Measurements from ENCODE around the gene OR5H6. TPM values are rescaled to one million over a fixed set of nuclear protein-coding genes. Genes with fewer than 3 reads are reported as not detected.

The OR5H6 gene
- total RNA-seq, 4 donors from 2014 or later = not detected

DNA sequence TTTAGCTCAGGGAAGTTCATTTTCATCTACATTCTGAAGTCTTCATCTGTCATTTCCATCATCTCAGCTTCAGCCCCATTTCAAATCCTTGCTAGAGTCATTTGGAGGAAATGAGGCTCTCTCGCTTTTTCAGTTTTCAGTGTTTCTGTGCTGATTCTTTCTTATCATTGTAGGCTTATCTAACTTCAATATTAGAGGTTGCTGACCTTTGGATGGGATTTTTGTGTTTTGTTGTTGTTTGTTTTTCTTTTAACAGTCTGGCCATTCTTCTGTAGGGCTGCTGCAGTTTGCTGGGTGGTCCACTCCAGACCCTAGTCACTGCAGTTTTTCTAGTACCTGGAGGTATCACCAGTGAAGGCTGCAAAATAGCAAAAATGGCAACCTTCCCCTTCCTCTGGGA is 26.9 kb downstream of the OR5H6 start:
- DNase-seq = no peak
- in situ Hi-C loops (cut with MboI; ENCODE audit: low sequenced_read_pairs in 4 of 4) = no loop called here
- no peak for ATAC-seq
- TF ChIP-seq POLR2A (IDR thresholded peaks at IDR 0.05) = no peak
- TF ChIP-seq, protein P1, sequence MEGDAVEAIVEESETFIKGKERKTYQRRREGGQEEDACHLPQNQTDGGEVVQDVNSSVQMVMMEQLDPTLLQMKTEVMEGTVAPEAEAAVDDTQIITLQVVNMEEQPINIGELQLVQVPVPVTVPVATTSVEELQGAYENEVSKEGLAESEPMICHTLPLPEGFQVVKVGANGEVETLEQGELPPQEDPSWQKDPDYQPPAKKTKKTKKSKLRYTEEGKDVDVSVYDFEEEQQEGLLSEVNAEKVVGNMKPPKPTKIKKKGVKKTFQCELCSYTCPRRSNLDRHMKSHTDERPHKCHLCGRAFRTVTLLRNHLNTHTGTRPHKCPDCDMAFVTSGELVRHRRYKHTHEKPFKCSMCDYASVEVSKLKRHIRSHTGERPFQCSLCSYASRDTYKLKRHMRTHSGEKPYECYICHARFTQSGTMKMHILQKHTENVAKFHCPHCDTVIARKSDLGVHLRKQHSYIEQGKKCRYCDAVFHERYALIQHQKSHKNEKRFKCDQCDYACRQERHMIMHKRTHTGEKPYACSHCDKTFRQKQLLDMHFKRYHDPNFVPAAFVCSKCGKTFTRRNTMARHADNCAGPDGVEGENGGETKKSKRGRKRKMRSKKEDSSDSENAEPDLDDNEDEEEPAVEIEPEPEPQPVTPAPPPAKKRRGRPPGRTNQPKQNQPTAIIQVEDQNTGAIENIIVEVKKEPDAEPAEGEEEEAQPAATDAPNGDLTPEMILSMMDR (IDR thresholded peaks at IDR 0.05 in 4 of 5, conservative IDR thresholded peaks at IDR 0.05 in 1 of 5) = no peak
- Histone ChIP-seq H3K36me3 (no peaks in the 10 kb centered on the region), H3K4me3 (no peak overlapping the region), H3K4me1 (no peaks in the 10 kb centered on the region), H3K27me3 (no peaks in the 10 kb centered on the region), H3K9me3 (no peaks in the 10 kb centered on the region), H3K27ac (no peak overlapping the region)
- intact Hi-C loops (cut with DNase I; ENCODE audit: low total_unique reads) = no loop called here

DNA sequence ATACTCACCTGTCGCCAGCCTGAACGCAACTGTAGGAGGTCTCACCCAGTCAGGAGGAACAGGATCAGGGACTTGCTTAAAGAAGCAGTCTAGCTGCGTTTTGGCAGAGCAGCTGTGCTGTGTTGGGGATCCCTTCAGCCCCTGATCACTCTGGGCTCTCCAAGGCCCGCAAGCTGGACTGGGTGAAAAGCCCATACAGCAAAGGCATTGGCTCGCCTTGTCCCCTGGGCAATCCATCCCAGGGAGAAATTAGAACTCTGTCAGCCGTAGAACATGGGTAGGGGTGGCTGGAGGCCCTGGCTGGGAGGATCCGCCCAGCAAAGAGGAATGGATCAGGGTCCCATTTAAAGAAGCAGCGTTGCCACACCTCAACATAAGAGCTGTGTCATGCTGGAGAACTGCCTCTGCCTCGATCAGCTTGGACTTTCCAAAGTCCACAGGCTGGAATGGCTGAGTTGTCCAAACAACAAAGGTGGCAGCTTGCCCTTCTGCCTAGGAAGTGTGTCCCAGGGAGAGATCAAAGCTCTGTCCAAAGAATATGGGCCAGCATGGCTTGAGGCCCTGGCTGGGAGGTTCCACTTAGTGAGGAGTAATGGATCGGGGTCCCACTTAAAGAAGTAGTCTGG is 27.4 kb downstream of the OR5H6 start:
- Histone ChIP-seq H3K27me3 (no peaks in the 10 kb centered on the region), H3K27ac (no peak overlapping the region), H3K9me3 (no peaks in the 10 kb centered on the region), H3K36me3 (no peaks in the 10 kb centered on the region), H3K4me3 (no peak overlapping the region), H3K4me1 (no peaks in the 10 kb centered on the region)
- TF ChIP-seq, protein P1 (IDR thresholded peaks at IDR 0.05 in 4 of 5, conservative IDR thresholded peaks at IDR 0.05 in 1 of 5) = no peak
- no peak for TF ChIP-seq POLR2A (IDR thresholded peaks at IDR 0.05)
- no peak for DNase-seq
- intact Hi-C loops (cut with DNase I; ENCODE audit: low total_unique reads) (no loop called here), in situ Hi-C loops (cut with MboI; ENCODE audit: low sequenced_read_pairs in 4 of 4) (no loop called here)
- ATAC-seq = no peak

Other genes starting within 250 kb of the OR5H6 start
- not detected for gene GABRR3, start 228.9 kb upstream of the OR5H6 start, total RNA-seq
- gene OR5AC2, start 177.1 kb upstream of the OR5H6 start, total RNA-seq = not detected
- gene OR5H1, start 133.5 kb upstream of the OR5H6 start, total RNA-seq = not detected
- not detected for gene OR5H14, start 116.8 kb upstream of the OR5H6 start, total RNA-seq
- not detected for gene OR5H15, start 97.5 kb upstream of the OR5H6 start, total RNA-seq
- gene OR5H2, start 18.3 kb downstream of the OR5H6 start, total RNA-seq = not detected
- not detected for gene OR5K4, start 89.6 kb downstream of the OR5H6 start, total RNA-seq
- gene OR5K3, start 126.4 kb downstream of the OR5H6 start, total RNA-seq = not detected
- gene OR5K1, start 199.0 kb downstream of the OR5H6 start, total RNA-seq = not detected
- gene OR5K2, start 233.4 kb downstream of the OR5H6 start, total RNA-seq = not detected

All from gastrocnemius medialis (tissue), 4 donors.